HFFc6 (cell line): ENCODE data around the gene MAPKAPK3. TPM values are rescaled to one million over a fixed set of nuclear protein-coding genes. Genes with fewer than 3 reads are reported as not detected.

Source experiments
- DNase-seq: peaks from one replicate; pipeline ENCODE4 v3.0.0-alpha.2; 2018
- H3K27ac Mint-ChIP-seq: 2 replicates; pipeline ENCODE4 v1.8.0; 2020; ENCODE audit warnings: mild to moderate bottlenecking, mixed read lengths
- H3K27me3 Mint-ChIP-seq: 2 replicates; pipeline ENCODE4 v1.8.0; 2021; ENCODE audit warnings: mild to moderate bottlenecking, moderate library complexity, mixed read lengths; ENCODE audit not compliant: insufficient read depth
- H3K36me3 Mint-ChIP-seq: 2 replicates; pipeline ENCODE4 v1.8.0; 2021; ENCODE audit warnings: low read depth, mixed read lengths
- H3K4me1 Mint-ChIP-seq: 2 replicates; pipeline ENCODE4 v1.8.0; 2020; ENCODE audit warnings: low read depth, mixed read lengths
- H3K4me3 Mint-ChIP-seq: 2 replicates; pipeline ENCODE4 v1.8.0; 2020; ENCODE audit warnings: mild to moderate bottlenecking, moderate library complexity, mixed read lengths
- H3K9me3 Mint-ChIP-seq: 2 replicates; pipeline ENCODE4 v1.8.0; 2020; ENCODE audit warnings: mild to moderate bottlenecking, mixed read lengths
- total RNA-seq, 6 experiments: library from RNA; stranded (reverse); fragmentation: NEBNext Ultra II Directional; extraction: Animal tissue kit (Norgen Biotek cat#: 25700); gene quantifications; 2 replicates in 1 of 6; 3 replicates in 5 of 6; pipeline ENCODE4 v1.2.3, GENCODE V29; 2021
- TF ChIP-seq, protein P1 (sequence below): fragments of 200-600 bp; sonication (generic); IDR thresholded peaks from 2 replicates; pipeline ENCODE4 v1.5.0; 2021; ENCODE audit warnings: antibody characterized with exemption, mild to moderate bottlenecking

The MAPKAPK3 gene
- total RNA-seq, 6 experiments from 2014 or later: 60.5 to 65.5 (median 62.8) TPM

DNA sequence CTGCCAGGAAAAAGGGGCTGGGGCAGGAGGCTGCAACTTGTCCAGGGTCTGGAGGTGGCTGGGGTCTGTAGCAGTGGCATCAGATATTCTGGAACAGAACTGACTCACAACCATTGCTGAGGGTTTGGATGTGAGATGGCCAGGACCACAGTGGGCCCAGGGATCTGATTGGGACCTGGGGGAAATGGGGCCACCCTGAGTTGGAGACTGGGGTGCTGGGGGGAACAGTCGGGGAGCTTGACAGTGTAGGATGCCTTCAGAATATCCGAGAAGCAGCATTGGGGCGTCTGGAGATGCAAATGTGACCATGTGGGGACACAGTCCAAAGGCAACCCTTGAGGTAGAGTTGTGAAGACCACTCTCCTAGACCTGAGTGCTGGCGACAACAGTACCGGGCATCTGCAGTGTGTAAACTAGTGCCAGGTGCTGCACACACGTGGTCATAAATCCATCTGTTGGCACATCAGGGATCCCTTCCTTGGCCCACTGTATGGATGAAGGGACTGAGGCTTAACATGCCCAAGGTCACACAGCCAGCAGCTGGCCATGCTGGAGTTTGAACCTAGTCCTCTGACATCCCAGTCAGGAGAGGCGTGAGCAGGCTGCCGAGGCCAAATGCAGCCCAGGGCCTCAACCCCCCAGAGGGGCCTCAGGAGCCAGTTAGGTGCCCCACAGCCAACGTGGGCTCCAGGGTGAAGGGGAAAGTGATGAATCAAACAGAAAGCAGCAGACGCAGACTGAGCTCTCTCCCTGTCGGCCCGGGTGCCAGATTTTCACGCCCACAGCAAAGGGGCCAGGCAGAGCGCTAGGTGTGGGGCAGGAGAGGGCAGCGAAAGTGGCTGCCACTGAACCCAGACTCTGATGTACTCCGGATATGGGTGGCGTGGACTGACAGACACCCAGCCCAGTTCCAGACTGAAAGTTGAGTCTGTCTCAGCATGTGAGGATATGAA lies 28.9 kb upstream of the MAPKAPK3 start:
- H3K9me3 Mint-ChIP-seq: no peaks in the 10 kb centered on the region
- H3K27me3 Mint-ChIP-seq: peaks cover 2% of the 10 kb centered on the region; the same call in 1 of the 2 replicates
- no peak overlapping the region for H3K27ac Mint-ChIP-seq
- H3K4me3 Mint-ChIP-seq: no peak overlapping the region
- DNase-seq: no peak
- peaks cover 28% of the 10 kb centered on the region for H3K4me1 Mint-ChIP-seq
- TF ChIP-seq, protein P1, sequence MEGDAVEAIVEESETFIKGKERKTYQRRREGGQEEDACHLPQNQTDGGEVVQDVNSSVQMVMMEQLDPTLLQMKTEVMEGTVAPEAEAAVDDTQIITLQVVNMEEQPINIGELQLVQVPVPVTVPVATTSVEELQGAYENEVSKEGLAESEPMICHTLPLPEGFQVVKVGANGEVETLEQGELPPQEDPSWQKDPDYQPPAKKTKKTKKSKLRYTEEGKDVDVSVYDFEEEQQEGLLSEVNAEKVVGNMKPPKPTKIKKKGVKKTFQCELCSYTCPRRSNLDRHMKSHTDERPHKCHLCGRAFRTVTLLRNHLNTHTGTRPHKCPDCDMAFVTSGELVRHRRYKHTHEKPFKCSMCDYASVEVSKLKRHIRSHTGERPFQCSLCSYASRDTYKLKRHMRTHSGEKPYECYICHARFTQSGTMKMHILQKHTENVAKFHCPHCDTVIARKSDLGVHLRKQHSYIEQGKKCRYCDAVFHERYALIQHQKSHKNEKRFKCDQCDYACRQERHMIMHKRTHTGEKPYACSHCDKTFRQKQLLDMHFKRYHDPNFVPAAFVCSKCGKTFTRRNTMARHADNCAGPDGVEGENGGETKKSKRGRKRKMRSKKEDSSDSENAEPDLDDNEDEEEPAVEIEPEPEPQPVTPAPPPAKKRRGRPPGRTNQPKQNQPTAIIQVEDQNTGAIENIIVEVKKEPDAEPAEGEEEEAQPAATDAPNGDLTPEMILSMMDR: no peak
- no peaks in the 10 kb centered on the region; the same call in 1 of the 2 replicates for H3K36me3 Mint-ChIP-seq

GRCh38 chr3:50588759-50589433 lies 28.1 kb upstream of the MAPKAPK3 start:
- no peaks in the 10 kb centered on the region for H3K9me3 Mint-ChIP-seq

DNA sequence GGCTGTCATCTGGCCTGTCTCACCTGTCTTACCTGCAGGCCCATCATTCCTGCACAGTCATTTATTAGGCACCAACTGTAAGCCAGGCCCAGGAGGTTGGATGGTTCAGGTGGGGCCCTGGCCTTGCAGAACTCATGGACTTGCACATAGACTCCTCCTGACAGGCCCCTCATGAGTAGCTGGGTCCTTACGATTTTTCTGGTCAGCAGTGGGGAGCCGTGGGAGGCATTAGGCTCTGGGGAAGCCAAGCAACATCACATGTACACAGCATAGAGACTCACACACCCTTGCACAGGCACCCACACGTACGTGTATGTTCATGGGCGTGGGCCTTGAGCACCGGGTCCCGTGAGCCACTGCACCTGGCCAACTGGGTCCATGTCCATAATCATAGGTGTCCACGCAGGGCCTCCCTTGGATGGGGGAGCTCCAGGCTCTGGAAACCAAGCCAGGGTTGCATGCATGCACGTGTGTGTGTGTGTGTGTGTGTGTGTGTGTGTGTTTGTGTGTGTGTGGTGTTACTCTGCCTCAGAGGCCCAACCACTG lies 25.7 kb upstream of the MAPKAPK3 start:
- Mint-ChIP-seq H3K4me3 (no peak overlapping the region), H3K36me3 (no peaks in the 10 kb centered on the region), H3K27me3 (peaks cover 15% of the 10 kb centered on the region), H3K9me3 (no peaks in the 10 kb centered on the region), H3K27ac (0 out of 2 replicates have a peak overlapping the region, but pooled peaks have one; percentile 48), H3K4me1 (peaks cover 28% of the 10 kb centered on the region)
- no peak for DNase-seq
- TF ChIP-seq, protein P1: no peak

More at GRCh38 chr3:50588759-50589433, 28.1 kb upstream of the MAPKAPK3 start:
- Mint-ChIP-seq H3K4me1 (peaks cover 28% of the 10 kb centered on the region), H3K27me3 (peaks cover 2% of the 10 kb centered on the region; the same call in 1 of the 2 replicates), H3K4me3 (no peak overlapping the region), H3K36me3 (no peaks in the 10 kb centered on the region; the same call in 1 of the 2 replicates), H3K27ac (no peak overlapping the region)
- no peak for DNase-seq
- TF ChIP-seq, protein P1: no peak

DNA sequence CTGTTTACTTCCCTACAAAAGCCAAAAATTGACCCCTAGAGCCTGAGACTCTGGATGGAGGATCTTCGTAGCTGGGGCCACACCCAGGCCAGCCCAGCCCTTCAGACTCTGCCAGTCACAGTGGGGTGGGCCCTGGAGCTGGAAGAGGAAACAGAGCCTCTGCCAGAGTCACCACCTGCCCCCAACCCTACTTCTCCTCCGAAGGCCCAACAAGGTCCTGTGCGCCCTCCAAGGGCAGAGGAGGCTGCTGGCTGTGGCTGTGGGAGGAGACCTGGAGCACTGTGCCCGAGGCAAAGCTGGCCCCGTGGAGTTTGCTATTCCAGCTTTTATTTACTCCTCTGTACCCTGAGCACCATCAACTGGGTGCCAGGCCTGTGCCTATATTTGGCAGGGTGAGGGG lies 24.4 kb upstream of the MAPKAPK3 start:
- peaks cover 23% of the 10 kb centered on the region for H3K4me1 Mint-ChIP-seq
- no peak overlapping the region for H3K27ac Mint-ChIP-seq
- no peak overlapping the region for H3K4me3 Mint-ChIP-seq
- DNase-seq: no peak
- H3K27me3 Mint-ChIP-seq: peaks cover 15% of the 10 kb centered on the region
- no peaks in the 10 kb centered on the region for H3K9me3 Mint-ChIP-seq
- TF ChIP-seq, protein P1: no peak
- no peaks in the 10 kb centered on the region for H3K36me3 Mint-ChIP-seq

GRCh38 chr3:50594253-50594785 lies 22.6 kb upstream of the MAPKAPK3 start:
- no peaks in the 10 kb centered on the region for H3K9me3 Mint-ChIP-seq
- no peak for DNase-seq
- peaks cover 14% of the 10 kb centered on the region for H3K4me1 Mint-ChIP-seq
- H3K27me3 Mint-ChIP-seq: peaks cover 19% of the 10 kb centered on the region
- TF ChIP-seq, protein P1: no peak
- H3K4me3 Mint-ChIP-seq: no peak overlapping the region
- no peak overlapping the region for H3K27ac Mint-ChIP-seq
- no peaks in the 10 kb centered on the region for H3K36me3 Mint-ChIP-seq
